HG02973 (cell line): ENCODE results near the gene EXOC7.

ENCODE experiments used
- ATAC-seq: cut with Tn5 transposase; IDR thresholded peaks from one replicate; pipeline ENCODE4 v1.9.1; 2021; ENCODE audit warnings: moderate library complexity; ENCODE audit not compliant: unreplicated experiment

The EXOC7 gene

DNA sequence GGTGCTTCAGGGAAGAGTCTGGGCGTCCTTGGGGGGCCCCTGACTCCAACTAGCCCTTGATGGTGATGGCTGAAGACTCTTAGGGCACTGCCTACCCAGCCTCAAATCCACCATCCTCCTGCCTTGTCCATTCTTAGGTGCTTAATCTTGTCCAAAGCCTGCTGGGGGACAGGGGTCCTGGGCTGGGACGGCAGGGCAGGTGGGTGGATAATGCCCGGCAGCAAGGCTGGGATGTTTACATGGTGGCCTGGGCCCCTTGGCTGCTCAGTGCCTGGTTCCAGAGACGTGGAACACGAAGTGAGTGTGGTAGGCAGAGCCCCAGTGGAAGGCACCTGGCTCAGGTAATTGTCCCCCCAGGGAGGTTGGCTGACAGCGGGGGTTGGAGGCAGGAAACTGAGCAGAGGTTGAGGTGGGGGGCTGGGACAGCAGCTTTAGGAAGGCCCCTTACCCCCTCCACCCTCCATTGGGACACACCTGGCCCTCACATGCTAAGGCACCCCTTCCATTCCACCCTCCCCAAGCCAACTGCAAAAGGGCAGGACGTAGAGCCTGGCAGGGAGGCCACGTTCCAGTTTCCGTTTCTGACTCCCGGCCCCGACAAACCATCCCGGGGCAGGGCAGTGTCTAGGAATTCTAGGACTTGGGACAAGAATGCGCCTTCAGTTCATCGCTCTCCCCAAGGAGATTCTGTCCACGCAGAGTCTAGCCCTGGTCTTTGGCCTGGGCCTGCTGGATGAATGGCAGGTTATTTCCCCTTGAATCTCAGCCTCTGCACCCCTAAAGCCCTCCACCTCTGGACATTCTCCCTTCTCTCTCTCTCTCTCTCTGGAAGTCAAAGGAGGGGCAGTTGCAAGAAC is 35.5 kb upstream of the EXOC7 start:
- no peak for ATAC-seq

DNA sequence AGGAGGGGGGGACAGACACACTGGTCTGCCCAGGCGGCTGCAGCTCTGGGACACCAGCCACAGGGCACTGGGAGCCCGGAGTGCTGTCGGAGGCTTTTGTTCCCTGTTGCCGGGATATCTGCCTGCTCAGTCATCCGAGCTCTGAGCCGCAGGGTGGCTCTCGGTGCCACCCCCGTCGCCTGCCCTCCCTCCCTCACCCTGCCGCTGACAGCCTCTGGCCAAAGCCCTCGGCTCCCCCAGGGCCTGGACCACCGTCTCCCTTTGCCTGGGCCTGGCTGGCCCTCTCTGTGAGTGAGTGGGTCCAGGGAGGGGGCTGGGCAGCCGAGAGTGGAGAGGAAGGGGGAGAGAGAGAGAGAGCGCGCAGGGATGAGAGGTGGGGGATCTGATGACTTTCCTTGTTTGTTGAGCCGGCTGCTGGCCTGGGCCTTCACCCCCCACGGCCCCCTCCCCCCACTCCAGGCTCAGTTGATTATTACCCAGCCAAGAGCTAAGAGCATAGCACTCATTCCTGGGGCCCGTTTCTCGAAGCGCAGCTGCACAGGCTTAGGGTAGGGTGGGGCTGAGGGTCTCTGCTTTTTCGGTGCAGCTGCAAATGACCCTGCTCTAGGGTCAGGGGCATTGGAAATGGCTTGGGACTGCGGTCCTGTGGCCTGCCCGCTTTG is 34.8 kb upstream of the EXOC7 start:
- no peak for ATAC-seq

DNA sequence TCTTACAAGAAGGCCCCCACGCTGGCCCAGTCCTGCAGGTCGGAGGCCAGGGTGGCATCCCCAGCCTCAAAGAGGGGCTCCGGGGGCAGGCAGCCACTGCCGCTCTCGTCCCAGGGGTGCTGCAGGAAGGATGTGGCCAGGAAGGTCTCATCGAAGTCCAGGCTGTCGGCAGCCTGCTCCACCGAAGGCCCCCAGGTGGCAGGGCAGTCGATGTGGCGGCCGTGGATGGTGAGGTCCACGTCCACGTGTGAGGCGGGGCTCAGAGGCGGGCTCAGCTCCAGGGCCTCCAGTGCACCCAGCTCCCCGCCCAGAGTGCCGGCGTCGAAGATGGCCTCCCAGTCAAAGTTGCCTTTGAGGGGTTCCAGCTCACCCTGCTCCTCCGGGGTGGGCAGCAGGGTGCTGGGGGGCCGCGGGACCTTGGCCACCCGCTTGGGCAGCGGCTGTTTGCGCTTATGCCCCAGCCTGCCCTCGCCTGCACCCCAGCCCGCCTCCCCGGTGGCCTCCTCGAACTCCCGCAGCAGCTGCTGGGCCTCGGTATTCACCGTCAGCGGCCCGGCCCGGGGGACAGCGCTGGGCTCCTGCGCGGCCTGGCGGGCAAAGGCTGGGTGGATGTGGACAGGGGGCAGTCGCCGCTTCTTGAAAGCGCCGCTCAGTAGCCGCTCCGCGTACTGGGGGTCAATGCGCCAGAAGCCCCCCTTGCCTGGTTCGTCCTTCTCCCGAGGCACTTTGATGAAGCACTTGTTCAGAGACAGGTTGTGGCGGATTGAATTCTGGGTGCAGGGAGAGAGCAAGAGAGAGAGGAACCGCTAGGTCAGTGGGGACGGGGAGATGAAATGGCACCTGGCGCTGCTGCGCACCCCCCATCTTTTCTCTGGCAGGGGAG is 34.0 kb upstream of the EXOC7 start:
- ATAC-seq: no peak

DNA sequence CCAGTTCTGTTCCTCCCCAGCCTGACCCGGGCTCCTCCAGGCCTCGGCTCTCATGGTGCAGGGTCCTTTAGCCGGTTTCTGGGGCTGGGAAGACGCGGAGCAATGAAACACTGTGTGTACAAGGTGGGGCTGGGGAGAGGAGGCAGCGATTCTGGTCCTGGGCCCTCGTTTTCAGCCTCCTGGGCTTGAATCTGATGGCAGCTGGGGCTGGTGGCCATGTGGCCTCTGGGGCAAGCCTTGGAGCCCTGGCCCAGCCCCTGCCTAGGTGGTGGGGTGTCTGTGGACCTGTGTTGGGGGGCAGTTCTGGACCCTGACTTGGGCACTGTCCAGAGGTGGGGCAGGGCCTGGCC is 33.4 kb upstream of the EXOC7 start:
- no peak for ATAC-seq

DNA sequence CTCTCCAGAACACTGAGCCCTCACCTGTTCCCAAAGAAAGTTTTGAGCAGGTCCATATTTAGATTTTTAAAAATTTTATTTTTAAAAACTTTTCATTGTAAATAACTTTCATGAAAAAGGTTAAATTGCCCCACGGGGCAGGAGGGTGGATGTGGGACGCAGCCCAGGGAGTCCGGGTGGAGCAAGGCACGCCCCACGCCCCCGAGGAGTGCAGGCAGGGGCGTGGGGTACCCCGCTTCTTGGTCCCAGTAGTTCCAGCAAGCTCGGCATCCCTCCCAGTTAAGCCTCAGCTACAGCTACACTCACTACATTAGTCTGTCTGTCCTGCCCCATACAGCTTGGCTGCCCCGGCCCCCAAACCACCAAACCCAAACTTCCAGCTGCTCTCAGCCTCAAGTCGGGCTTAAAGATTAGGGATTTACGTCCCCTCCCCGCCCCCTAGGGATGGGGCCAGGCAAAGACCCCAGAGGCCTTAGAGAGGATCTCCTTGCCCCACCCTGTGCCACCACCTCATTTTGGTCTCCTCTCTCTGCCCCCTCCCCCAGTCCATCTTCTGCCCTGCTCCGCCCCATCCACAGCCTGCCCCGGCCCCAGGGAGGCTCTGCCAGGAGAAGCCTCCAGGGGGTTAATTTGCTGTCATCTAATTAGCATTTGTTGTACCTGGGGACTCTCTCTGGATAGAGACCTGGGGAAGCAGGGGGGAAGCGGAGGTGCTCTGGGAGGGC is 32.9 kb upstream of the EXOC7 start:
- no peak for ATAC-seq

DNA sequence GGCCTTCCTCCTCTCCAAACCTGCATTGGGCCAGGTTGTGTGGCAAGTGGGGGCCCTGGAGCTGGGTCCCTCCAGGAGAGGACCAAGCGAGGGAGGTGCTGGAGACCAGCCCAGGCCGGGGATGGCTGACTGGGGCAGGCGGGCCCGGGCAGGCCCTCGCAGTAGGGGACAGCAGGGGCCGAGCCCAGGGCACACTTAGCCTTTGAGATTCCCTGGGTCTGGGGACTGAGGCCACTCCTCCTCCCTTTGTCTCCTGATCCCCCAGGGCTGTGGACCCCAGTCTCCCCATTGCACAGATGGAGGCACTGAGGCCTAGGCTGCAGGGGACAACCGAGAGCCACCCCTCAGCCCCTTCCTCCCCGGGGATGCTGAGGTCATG is 32.2 kb upstream of the EXOC7 start:
- no peak for ATAC-seq

DNA sequence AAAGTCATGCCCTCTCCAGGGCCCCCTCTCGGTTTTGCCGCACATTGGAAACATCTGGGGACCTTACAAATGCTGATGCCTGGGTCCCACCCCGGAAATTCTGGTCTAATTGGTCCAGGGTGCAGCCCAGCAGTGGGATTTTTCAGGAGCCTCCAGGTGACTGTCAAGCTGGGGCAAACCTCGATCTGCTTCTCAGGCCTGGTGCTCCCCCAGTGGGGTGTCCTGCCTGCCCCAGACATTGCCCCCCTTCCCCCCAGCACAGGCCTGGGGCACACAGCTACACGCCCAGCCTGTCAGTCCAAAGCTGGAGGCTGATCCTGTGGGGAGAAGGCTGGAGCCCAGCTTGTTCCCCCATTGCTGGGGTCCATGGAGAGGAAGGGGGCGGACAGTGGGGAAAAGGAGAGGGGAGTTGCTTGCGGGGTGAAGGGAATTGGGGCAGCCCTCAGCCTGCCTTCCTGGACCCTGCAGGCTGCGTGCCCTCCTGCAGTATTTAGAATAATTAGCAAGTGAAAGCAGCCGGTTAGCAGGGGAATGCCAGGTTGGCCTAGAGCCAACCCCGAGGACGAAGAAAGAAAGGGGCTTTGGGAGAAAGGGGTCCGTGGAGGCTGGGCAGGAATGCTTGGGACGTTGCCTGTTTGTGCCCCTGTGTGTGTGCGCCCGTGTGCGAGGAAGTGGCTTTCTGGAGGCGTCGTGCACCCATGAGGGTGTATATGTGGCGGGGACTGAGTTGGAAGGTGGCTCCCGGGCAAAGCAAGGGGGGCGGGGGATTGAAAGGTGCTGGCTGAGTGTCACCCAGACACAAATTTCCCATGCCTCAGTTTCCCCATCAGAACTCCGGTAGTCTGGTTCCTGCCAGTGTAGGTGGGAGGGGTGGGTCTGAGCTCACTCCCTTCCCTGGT is 31.6 kb upstream of the EXOC7 start:
- ATAC-seq: no peak

DNA sequence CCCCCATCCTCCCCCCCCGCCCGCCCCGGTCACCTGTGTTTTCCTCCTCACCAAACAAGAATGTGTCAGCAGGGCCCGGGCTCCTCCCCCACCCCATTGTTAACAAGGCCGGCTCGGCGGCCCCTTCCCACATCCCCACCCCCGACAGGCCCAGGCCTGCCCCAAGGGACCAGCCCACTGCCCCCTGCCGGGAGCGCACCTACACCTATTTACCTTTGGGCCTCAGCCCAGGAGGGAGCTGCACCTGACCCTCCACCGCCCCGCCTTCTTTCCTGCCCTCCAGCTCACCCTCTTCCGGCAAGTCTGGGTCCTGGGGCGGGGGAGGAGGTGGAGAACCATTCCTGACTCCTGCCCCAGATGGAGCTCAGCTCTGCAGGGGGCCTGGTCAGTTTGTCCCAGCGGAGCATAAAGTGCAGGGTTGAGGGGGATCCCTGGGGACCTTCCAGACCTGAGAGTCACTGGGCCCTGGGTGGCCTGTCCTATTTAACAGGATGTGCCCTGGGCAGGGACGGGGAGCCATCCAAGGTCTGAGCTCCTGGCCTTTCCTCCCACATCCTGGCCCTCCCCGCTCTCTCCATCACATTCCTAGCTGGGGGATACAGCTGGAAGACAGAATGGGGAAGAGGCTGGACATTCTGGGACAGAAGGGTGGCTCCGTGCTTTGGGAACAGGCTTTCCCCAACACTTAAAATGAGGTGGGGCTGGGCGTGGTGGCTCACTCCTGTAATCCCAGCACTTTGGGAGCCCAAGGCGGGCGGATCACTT is 29.2 kb upstream of the EXOC7 start:
- no peak for ATAC-seq

DNA sequence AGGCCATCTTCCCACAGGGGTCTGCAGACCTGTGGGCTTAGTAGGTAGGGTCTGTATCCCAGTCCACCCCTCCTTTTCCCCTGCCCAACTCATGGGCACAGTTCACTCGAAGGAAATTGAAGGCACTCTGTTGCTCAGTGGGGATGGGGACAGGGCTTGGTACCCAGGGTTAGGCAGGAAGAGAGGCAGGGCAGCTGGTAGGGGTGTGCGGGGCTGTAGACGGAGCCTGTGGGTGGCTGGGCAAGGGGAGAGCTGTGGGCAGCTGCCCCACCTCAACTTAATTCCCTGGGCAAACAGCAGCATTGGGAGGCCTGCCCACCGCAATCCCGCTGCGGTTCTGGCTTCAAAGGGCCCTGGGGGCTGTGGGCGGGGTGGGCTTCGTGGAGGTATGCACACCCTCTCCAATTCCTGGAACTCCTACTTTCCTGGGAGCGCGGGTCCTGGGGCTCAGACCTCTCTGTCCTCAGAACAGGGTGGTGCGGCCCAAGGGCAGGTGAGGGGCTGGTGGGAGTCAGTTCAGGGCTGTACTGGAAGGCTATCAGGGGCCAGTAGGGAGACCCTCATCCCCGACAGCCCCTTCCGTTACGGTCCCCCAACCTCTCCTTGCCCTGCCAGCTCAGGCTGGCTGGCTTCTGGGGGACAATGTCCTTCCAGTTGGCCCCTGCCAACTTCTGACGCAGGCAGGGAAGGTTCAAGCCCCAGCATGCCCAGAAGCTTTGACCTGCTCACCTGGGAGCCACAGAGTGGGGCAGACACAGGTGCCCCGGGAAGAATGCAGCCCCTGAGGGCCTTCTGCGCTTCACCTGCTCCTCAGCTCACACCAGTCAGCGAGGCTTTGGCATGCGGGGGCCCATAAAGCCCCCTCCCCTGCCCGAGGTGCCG is 28.3 kb upstream of the EXOC7 start:
- no peak for ATAC-seq

DNA sequence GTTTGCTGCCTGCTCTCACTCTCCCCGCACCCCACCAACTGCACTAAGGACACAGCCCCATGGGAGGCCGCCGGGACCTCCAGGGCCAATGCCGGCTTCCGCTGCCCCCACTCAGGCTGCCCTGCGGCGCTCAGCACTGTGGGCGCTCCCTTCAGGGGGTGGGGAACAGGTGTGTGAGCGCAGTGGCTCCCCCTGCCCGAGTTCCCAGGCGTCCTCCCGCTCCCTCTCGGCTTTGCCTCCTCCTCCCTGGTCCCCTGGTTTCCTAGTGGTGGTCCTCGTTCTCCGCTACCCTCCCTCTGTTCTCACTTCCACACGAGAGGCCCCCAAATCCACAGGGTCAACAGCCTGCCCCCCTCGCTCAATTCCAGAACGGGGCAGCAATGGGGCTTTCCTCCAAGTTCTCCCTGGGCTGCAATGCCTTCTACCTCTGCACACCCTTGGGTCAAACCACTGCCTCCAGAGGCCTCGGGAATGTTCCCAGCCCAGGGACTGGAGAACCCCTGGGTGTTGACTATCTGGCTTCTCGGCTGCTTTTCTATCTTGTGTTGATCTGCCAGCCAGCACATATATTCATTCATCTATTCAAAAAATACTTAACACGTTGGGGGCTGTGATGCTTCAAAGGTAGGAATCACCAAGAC is 27.6 kb upstream of the EXOC7 start:
- no peak for ATAC-seq

DNA sequence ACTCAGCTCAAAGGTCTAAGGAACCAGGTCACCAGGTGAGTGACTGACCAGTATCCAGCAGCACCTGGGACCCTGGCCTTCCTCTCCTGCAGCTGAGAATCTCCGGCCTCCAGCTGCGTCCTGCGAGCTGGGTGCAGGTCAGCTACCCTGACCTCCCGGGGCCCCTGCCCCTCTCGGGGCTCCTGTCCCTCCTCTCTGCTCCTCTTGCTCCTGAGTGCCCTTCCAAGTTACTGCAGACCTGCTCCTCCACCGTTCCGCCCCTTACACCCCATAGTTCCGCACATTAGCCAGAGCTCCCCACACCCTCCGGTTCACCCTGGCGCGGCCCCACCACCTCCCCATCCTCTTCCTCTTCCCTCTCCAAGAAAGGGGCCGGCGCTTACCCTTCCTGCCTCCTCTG is 26.9 kb upstream of the EXOC7 start:
- no peak for ATAC-seq

DNA sequence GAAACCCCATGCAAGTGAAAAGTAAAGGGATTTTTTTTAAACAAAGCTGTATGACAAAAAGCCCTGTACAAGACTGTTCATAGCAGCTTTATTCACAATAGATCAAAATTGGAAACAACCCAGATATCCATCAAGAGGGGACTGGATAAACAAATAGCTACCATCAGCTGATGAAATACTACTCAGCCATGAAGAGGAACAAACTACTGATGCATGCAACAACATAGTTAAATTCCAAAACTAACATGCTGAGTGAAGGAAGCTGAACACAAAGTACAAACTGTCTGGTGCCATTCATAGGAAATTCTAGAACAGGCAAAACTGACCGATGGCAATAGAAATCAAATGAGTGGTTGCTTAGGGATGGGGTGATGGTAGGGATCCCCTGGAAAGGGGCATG is 22.3 kb upstream of the EXOC7 start:
- ATAC-seq: no peak

DNA sequence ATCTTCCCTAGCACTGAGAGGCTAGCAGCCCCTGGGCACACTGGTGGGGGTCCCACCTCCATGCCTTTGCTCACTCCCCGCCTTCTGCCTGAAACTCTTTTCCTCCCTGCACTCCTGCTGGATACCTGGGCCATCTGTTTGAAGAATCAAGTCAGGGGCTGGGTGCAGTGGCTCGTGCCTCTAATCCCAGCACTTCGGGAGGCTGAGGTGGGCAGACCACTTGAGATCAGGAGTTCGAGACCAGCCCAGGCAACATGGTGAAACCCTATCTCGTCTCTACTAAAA is 21.7 kb upstream of the EXOC7 start:
- ATAC-seq: no peak

DNA sequence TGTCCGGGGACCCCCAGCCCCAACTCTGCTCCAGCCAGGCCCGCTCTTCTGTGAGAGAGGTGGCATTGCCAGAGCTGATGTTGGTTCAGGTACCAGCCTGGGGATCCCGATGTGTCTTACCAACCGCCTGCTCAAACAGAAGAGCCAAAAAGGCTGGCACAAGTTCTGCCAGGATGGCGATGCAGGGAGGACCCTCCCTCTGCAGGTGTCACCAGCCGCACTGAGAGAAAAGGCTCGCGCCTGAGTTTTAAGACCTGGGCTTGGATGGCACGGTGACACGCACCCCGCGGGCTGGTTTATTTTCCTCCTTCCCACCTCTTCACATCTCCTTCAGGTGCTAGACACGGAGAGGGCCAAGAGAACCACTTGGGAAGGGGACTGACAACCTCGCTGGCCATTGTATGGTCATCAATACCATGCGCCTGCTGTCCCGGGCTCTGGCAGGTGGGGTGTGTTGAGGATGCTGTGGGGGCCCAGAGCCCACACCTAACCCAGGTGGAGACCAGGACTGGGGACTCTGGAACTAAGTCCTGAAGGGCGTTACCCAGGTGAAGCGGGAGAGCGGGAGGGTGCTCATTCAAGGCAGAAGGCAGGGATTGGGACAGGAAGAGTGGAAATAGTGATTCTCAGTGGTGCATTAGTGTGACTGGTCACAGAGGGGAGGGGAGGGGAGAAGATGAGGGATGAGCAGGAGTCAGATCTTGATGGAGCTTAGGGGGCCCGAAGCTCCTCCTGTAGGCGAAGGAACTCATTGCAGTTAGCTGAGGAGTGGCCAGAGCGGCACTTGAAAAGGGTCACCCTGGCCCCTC is 21.2 kb upstream of the EXOC7 start:
- no peak for ATAC-seq

DNA sequence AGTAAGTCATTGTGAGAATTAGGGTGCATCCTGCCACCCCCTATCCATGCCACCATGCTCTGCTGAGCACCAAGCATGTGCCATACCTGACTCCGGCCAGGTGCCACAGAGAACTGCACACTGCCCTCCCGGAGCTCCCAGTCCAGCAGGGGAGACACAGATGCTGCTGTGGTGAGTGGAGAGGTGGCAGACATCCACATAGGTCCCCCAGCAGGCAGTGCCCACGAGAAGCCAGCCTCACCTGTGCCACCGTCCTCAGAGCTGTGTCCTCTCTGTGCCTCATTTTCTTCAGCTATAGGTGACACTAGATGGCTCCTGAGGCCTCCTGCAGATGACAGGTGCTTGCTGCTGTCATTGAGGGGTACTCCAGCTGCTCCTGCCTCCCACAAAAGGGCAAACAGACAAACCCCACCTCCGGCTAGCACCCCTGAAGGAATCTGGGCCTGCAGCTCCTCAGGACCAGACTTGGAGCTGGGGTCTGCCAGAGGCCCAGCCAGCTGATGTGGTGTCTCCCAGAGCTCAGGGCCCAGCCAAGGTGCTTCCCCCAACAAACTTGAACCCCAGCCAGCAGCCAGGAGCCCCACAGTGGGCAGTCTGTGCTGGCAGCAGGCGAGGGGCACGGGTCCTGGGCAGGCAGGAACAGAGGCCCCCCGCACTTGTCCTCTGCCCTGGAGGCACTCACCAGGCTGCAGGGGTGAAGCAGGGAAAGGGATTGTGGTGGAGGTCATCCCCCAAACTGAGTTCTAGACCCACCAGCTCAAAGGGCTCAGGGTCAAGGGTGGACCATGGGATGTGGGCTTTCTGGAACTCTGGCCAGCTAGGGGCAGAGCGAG is 20.4 kb upstream of the EXOC7 start:
- ATAC-seq: no peak

DNA sequence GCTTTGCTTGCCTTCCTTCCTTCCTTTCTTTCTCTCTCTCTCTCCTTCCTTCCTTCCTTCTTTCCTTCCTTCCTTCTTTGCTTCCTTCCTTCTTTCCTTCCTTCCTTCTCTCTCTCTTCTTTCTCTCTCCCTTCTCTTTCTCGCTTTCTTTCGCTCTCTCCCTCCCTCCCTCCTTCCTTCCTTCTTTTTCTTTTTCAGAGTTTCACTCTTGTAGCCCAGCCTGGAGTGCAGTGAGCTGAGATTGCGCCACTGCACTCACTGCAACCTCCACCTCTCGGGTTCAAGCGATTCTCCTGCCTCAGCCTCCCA is 19.6 kb upstream of the EXOC7 start:
- no peak for ATAC-seq
